HG02678 (cell line): ENCODE data around the gene FMN2.

Source experiments
- ATAC-seq: cut with Tn5 transposase; IDR thresholded peaks from one replicate; pipeline ENCODE4 v1.9.1; 2021; ENCODE audit warnings: mild to moderate bottlenecking, moderate library complexity; ENCODE audit not compliant: unreplicated experiment

Gene FMN2

DNA sequence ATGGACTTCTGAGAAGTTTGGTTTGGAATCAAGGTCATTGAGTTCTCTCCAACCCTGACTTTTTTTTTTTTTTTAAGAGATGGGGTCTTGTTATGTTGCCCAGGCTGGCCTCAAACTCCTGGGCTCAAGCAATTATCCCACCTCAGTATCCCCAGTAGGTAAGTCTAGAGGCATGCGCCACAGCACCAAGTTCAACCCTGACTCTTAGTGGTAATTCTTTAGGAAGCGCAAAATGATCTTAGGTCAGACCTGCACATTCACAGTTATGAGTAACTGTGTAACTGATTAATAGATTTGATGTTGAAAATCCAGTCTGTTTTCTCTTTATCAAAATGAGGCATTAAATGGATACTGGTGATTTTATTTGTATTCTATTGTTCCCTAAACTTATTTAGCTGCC lies 424.4 kb downstream of the FMN2 start:
- ATAC-seq = no peak

DNA sequence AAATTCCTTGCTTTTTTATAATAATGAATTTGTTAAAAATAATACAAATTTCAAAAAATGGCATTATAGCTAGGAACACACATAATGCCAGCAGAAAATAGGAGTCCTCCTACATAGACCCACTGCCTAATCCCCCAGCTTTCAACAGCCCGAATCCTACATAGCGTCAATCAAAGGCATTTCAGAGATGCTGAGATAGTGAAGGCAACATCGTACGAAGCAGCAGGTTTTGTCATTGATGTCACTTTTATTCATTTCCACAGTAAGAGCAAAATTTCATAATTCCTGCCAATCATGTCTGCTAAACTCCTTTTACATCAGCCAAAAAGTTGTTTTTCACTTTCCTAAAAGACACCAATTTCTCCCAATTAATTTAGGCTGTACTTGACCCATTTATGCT lies 426.2 kb downstream of the FMN2 start:
- no peak for ATAC-seq

DNA sequence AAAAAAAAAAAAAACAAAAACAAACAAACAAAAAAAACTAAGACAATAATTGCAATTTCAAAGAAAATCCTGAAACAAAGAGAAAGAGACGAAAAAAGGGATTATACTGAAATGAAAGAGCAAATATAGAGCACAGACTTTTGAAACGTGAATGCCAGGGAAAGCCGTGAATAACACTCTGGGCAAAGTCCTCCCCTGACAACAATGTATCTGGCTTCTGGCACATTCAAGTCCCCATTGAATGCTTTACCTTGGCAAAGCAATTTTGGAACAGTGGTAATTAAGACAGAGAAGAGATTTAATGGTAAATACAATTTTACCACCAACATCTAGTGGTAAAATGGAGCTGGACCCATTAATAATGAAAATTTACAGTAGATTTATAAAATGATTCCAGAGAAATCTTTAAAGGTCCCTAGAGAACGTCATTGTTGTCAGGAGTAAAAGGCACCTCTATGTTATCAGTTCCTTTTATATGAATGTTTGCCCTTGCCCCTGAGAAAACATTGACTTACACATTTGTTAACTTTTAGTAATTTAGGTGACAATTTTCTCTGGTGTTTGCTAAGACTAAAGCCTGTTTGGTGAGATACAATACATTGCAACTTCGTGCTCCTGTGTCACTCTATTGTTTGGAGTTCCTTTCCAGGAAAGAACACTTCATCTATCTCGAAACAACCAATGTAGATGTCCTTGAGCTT lies 430.6 kb downstream of the FMN2 start:
- no peak for ATAC-seq

DNA sequence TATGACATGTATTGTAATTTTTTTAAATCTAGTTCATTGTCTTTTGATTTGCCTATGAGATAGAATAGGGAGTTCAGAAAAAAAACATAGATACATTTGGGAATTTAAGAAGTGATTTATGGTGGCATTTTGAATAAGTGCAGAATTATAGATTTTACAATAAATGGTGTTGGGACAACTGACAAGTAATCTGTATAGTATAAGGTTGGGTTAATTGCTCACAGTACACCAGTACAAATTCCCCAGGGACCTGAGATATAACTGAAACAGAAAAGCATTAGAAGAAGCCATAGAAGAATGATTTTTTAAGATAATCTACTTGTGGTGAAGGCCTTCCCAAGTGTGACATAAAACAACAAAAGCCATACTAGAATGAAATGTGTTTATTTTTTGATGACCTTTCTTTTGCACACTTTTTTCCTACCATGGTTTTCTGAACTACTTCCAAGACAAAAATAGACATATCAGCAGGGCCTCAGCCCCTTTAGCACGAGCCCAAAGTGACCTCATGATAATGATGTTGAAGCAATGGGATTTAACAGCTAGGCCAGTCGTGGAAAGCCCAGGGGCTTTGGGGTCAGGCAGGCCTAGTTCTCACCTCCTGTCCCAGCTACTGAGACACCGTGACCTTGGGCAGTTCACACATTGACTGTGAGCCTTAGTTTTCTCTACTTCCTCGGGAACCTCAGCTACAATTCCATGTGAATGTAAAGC lies 432.8 kb downstream of the FMN2 start:
- ATAC-seq = no peak
